SHP77 treated with DMSO at 0.1 percent for 48 hours (cell line): ENCODE data around the gene STARD13.

Source experiments
- DNase-seq: peaks from one replicate; lab custom pipeline; 2025; lab: John Stamatoyannopoulos, UW

Gene STARD13

DNA sequence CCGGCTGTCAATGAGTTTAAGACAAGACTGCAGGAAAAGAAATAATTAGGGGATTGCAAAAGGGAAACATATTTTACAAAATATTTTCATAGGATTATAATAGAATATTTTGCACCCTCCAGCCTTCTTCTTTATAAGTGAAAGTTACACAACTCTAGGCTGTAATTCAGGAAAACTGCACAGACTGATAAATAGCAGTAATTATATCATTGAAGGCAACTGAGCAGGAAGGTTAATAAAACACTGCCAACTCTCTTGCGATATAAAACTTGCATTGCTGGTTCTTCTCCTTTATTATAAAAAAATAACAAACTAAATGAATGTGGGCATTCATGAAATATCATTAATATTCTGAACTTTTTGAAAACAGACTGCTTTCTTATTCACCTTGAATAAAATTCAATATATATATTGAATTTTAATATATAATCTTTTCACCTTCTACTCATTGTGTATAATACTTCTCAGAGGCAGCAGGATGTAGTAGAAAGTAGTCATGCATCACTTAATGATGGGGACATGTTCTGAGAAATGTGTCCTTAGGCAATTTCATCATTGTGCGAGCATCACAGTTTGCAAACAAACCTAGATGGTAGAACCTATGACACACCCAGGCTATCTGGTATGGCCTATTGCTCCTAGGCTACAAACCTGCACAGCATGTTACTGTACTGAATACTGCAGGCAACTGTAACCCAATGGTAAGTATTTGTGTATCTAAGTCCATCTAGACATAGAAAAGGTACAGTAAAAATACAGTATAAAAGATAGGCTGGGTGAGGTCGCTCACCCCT lies 24.9 kb upstream of the STARD13 start:
- DNase-seq = no peak

DNA sequence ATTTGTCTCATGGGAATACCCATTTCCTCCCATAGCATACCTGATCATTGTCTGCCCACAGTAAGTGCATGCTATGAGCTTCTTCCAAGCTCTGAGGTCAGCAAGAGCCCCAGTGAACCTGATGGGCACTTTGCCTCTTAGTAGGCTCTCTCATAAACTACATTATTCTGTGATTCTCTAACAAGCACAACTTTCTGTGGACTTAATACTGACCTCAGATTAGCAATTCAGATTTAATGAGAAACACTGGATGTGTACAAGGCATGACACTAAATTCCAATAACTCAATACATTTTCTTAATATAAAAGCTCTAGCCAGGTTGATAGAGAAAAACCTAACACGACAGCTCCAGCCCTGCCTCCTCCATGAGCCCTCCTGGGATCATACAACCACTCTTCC lies 23.3 kb upstream of the STARD13 start:
- DNase-seq = no peak

DNA sequence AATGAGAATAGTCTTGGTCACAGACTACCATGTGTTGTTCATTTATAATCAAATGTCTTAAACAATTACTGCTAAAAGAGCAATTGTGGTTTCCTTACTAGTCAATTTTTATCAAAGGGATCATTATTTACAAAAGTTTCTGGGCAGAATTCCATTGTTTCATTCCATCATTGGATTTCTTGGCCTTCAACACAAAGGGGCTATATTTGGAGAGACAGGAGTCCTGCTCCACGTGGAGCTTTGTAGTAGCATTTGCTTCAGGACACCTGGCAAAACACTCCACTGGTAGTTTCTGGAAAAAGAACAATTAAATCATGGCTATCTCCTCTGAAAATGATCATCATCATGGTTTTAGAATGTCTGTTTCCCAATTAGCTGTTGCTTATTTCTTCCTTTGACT lies 22.3 kb upstream of the STARD13 start:
- DNase-seq = no peak

DNA sequence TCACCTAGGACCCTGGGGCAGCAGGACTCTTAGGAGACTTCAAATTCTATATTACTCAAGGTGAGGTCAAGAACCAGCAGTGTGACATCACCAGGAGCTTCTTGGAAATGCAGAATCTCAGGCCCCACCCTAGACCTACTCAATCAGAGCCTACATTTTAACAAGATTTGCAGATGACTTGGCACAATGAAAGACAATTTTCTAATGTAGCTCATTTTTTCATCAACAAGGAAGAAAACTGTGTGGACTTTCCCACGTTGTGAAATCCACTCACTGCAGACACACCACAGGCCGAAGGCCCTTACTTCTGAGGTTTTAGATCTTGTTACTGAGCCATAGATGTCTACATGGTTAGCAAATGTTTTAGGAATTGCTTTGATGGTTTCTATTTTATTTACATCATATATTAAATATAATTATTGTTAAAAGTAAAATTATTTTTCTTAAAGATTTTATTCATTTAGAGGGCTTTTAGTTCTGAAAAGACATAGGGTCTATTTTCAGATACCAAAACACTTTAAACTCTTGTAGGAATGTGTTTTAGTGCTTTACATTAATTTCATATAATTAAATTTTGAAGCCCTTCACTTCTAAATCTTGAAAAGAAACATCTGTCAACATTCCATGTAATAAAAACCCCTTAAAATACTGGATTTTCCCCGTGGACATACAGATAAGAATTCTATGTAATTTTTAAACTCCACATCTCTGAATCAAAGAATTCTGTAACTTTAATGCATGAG lies 18.5 kb upstream of the STARD13 start:
- no peak for DNase-seq

DNA sequence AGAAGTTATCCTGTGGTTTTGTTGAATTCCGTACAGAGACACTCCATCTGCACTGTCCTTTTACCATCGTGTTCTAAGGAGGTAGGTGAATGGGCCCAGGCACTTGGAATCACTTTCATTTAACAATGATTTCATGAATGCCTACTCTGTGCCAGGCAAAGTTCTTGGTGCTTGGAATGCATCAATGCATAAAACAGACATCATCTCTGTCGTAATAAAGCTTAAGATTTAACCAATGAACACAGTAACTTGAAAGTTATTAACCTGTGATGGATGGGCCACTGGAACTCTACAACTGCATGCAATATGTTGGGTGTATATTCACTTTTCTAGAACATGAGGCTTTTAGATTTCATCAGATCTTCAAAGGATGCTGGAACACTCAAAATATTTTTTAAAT lies 14.1 kb upstream of the STARD13 start:
- DNase-seq = no peak

DNA sequence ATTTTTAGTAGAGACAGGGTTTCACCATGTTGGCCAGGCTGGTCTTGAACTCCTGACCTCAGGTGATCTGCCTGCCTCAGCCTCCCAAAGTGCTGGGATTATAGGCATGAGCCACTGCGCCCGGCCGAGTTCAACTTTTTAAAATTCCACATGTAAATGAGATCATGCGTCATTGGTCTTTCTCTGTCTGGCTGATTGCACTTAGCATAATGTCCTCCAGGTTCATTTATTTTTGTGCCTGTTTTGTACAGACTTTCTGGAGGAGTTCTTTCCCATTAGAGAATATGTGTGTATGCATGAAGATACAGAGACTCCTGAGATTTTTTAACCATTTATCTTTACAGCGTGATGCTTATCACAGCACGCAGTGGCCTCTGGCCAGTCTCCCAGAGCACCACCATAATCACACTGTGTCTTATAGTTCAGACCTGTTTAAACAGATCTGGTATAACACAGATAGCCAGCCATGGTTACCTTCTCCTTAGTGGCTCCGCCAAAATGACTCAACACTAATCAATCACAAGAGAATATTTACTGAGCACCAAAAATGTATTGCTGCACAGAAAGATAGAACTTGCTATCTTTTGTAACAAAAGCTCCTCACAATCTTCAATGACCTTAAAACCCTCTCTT lies 11.4 kb upstream of the STARD13 start:
- no peak for DNase-seq

DNA sequence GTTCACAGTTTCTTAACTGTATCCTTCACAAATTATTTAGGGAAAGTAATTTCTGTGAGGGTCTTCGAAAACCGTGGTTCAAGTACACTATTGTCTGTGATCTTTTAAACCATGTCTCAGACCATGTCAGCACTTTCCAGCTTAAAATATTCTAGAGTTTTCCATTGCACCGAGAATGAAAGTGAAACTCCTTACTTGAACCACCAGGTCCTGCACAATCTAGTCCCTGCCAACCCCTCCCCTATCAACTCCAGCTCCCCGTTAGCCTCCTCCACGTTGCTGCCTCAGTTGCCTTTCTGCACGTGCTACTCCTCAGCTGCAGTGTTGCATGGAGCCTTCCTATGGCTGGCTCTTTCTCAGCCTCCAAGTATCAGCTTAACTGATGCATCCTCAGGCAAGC lies 7.2 kb upstream of the STARD13 start:
- DNase-seq = no peak

DNA sequence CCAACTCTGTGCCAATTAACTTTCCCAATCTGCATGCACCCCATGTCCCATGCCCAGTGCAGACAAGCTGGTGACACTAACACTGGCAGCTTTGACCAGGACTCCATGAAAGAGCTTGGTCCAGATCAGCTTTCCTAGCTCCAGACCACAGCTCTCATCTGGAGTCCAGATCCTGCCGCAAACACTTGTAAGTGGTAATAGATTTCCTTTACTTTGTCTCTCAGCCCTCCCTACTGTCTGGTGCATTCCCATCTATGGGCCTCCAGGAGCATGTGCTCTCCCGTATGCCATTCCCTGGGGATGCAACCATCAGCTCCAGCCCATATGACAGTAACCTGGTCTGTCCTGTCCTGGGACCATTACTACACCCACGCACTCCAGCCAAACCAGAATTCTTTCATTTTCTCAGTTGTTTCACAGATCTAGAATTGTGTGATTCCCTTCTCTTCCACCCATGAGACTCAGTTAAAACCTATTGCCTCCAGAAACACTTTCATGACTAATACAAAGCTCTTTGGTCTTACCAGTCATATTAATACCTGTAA lies 4.9 kb upstream of the STARD13 start:
- no peak for DNase-seq

DNA sequence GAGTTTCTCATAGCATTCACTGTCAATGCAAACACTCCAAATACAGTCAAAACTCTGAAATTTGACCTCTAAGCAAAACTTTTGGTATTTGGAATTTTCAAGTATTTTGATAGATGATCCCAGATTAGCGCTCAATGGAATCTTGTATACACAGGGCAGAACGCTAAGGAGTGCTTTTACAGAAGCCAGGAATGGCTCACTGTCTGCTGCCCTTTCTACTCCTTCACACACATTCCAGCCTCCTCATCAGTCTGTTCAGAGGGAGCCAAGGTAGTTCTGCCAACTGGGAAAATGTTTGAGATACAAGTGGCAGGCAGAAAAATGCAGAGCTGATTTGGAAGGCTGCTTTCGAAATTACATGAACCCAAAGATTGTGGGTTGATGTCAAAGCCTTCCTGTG lies 4.4 kb upstream of the STARD13 start:
- no peak for DNase-seq

DNA sequence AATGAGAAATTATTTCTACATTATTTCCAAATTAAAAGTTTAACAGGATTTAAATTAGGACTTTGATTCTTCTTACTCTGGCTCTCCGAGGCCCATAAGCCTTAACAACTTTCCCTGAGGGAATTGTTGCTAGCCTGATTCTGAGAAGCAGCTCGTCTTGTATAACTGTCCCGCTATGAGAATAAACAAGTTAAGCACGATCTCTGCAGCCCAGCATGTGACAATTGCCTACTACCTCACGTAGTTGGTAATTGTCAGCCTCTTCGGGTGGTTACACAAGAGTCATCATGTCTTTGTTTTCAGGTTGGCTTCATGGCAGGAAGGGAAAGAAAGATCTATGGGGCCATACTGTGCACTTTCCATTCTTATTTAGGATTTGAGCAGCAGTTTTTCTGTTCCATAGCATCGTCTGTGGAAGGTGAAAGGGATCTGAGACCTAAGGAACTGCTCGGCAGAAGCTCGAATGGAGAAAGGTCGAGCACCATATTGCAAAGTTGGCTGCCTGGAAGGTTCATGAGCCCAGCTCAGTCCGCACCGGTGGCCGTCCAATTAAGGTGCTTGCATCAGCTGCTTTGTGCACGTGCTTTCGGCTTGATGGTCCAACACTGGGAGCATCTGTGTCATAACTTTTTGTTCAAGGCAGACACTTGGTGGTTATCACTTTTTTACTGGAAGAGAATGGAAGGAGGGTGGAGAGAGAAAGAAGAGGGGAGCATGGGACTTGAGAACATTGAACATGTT lies 1.8 kb upstream of the STARD13 start:
- no peak for DNase-seq

DNA sequence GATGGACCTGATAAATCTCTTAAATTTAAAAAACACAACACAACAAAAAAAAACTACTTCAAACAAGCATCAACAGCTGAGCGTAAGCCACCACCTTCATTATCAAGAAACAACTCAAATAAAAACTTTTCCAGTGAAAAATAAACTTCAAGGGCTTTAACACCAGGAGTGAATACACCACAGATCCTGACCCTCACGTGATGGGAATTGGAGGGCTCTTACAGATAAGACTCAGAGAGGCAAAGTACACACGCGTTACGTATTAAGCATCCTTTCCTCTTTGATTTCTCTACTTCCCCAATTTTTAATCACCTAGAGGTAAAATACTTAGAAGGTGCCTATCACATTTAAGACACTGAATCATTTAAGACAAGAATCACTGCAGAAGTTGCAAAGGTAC lies 573 bp upstream of the STARD13 start:
- no peak for DNase-seq

DNA sequence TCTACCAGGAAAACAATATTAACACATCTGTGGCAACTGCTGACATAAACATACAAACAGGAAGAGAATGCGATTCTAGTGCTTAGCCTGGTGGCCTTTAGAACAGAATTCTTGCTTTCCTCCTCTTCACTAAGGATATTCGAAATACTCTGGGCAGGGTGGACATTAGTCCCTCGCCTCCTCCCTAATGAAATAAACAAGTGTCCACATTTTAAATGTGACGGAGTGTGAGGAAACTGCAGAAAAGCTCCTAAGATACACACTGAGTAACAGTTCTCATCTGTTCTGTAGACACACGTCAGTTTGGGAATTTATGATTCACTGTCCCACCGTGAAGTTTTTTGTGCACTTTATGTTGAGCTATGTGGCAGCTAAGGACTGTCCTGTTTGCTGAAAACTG lies 639 bp downstream of the STARD13 start:
- DNase-seq = no peak

DNA sequence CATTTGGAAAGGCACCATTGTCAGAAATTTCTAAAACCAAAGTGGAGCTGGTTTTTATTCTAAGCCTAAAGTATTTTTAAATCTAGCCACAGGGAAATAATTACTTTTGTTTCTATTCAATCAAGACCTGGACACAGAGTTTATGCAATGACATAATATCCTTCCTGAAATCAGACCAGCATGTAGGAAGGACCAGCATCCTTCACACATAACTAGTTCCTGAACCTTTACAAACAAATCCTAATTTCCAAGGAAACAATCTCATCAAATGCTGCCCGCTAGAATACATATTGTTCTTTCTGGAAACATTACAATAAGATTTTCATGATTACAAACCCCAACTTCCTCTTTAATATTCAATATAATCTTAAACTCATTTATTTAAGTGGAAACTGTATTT lies 1.5 kb downstream of the STARD13 start:
- DNase-seq = no peak

DNA sequence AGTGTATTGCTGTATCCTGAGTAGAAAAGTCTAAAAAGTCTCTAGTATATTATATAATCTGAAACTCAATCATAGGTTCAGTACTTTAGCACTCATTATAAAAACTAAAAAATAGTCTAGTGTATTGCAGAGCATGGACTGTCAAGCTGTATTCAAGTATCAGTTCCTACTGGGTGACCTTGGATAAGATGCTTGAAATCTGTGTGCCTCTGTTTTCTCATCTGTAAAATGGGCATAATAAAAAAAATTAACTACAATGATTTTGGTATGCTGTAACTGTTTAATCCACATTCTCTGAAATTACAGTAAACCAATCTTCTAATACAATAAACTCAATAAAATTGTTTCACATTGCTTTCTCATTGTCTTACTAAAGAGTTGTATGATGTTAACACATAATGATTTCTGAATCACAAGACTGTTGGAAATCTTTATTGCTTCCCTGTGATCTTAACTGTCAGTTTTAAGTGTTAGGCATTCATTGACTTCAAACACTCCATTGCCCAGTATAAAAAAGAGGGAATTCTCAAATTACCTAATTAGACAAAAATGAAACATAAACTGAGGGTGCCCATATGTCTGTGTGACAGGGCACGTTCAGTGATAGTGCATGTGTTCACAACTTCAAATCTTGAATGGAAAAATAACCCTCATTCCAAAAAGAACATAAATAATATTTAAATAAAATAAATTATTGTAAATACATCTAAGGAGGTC lies 2.2 kb downstream of the STARD13 start:
- no peak for DNase-seq

DNA sequence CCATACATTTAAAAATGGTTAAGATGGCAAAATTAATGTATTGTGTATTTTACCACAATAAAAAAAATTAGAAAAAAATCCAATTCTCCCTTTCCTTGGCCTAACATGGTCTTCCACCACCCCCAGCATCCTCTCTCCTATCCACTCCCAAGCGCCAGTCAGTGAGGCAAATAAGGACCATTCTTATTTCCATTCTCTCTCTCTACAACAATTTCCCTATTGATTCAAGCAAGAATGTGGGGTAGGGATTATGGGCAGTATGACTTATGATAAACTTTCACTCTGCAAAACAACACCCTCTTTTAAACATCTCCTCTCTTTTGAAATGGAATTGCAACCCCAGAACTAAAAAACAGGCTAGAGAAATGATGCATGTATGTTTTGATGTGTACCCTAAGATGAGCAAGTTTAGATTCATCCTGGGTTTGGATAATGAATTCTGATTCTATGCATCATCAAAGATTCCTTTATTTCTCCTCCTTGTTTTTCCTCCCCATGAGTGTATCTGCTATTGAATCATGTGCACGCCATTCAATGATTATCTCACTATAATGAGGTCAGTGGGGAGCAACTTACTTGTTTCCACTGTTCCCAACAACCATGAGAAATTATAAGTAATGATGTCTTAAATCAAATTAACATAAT lies 3.5 kb downstream of the STARD13 start:
- DNase-seq = no peak

DNA sequence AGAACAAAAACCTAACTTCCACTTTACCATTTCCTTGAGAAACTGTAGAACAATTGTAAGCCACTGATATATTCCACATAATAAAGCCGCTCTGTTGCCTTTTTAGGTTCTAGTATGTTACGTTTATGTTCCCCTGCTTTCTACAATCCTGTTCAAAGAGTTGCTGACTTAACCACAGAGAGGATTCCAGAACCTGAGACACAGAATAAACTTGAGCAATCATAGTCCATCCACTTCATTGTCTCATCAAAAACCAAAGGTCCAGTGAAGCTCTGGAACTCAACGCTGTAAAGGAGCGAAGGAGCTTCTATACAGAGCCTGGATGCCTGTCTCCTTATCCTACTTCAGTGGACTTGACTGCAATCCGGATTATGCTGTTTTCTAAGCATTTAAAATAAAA lies 4.6 kb downstream of the STARD13 start:
- no peak for DNase-seq

DNA sequence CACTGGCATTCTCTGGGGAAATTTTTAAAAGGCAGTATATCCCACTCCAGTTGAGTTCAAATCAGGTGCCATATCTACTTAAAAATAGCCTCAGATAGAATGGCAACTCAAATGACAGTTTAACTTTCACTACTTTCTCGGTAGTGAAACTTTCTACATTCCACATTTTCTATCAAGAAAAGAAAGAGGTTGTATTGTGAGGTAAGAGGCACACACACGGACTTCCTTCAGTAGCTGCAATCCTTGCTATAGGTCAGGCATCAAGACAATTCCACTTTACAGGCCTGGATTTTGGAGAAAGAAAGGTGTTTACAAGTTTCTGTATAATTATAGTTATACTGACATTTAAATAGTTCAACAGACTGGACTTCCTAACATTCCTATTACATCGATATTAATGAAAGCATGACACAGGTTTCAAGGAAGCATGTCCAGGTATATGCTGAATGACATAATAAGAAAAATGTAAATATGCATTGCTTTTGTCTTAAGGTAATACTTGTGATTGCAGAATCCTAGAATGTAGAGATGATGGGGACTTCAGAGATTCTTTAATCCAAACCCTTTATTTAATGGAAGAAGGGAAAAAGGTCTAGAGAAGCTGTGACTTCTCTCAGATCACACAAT lies 5.2 kb downstream of the STARD13 start:
- DNase-seq = no peak

DNA sequence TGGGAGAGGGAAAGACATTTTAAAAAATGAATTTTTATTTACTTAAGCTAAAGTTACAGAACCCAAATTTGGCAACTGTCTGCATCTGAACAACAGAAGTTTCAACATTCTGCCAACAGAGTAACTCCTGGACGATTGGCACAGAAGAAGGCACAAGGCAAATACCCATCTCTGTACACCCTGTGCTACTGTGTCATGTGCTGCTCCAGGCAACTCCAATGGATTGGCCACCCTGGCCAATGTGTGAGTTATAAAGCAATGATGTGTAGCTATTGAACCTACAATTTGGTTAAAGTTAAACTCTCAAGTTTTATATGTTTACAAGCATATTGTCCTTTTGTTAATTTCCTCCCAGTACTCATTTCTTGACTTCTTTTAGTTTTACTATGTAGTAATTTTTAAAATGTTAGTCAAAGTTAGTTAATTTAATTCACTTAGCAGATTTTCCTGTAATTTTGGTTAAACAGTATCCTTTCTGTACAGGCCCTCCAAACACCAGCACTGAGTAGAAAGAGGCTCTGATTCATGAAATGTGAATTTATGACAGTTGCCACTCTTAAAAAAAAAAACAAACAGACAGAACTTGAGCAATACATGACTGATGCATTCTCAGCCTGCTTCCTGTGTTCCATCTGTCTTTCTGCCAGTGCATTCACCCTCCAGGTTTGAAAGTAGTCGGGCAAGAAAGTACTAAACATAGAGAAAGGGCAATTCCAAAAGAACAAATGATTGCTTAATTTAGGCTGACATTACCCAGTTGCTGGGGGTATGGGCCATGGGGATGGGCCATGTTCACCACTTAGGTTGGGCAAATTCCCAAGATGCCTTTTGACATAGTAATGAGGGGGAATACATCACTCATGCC lies 5.9 kb downstream of the STARD13 start:
- DNase-seq = no peak

DNA sequence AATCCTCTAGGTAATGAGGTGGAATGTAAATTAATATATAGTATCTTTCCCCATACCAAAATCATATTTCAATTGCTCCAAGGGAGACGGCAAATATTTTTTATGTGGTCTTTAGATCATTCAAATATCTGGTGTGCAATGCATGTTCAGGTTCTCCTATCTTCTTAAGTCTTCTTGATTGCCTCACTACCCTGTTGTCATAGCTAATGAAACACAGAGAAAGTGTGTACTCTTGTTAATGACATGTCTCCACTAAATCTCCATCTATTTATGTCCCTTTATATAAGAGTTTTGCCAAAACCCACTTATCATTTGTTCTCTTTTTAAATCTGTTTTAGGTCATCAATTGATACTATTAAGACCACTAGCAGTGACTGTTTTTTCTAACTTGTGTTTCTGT lies 6.6 kb downstream of the STARD13 start:
- DNase-seq = no peak

DNA sequence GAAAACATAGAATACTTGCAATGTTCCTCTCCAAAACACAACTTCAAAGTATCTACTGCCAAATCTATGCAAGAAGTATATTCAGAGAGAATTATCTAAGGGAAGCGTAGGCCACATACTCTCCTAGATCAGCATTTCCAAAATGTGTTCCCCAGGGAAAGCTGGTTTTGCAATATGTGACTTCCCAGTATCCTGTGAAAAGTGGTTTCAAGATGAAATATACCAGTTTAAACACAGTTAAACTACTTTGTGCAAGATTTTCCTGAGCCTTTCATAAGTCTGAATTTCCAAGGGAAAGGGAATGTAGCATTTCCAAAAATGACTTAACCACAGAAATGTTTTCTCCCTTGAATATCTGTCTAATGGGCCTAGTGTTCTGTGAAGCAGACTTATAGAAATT lies 7.6 kb downstream of the STARD13 start:
- DNase-seq = no peak
